ENCODE results near the gene ALDH1L2.

DNA sequence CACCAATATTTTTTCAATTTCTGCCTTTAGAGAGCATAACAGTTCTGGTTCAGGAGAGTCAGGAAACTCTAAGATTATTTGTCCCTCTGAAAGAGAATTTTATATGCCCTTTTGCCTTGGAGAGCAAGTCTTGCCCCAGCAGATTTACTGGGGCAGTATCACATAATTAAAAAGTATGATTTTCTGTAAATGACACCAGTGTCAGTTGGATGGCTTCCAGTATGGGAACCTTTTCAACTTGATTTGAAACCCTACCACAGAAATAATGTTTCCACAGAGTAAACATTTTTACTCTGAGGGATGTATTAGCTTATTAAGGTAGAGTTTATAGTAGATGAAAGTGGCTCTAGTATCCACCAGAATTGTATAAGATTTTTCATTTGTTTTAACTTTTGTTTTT lies 82.8 kb downstream of the ALDH1L2 start:
- TF ChIP-seq, protein P1, sequence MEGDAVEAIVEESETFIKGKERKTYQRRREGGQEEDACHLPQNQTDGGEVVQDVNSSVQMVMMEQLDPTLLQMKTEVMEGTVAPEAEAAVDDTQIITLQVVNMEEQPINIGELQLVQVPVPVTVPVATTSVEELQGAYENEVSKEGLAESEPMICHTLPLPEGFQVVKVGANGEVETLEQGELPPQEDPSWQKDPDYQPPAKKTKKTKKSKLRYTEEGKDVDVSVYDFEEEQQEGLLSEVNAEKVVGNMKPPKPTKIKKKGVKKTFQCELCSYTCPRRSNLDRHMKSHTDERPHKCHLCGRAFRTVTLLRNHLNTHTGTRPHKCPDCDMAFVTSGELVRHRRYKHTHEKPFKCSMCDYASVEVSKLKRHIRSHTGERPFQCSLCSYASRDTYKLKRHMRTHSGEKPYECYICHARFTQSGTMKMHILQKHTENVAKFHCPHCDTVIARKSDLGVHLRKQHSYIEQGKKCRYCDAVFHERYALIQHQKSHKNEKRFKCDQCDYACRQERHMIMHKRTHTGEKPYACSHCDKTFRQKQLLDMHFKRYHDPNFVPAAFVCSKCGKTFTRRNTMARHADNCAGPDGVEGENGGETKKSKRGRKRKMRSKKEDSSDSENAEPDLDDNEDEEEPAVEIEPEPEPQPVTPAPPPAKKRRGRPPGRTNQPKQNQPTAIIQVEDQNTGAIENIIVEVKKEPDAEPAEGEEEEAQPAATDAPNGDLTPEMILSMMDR (IDR thresholded peaks at IDR 0.05), result no peak
- TF ChIP-seq POLR2AphosphoS5 (IDR thresholded peaks at IDR 0.05) (no peak), POLR2A (IDR thresholded peaks at IDR 0.05) (no peak)

All from suprapubic skin (tissue), 4 donors.